Measurements from ENCODE around the gene ERBIN. TPM values are rescaled to one million over a fixed set of nuclear protein-coding genes. Genes with fewer than 3 reads are reported as not detected.

The ERBIN gene
- total and polyA plus RNA-seq, 2 of the 13 experiments (the other 11 are each of a cell fraction or from before 2014, with no cell fraction given), result 14.4 to 41.7 TPM

GRCh38 chr5:66072031-66072430, 145.7 kb downstream of the ERBIN start (continued):
- TF ChIP-seq E2F2 (CRISPR knock-in tag; IDR thresholded peaks at IDR 0.05; ENCODE audit: borderline replicate concordance) (no peak), SAFB2 (CRISPR knock-in tag; IDR thresholded peaks at IDR 0.05; ENCODE audit: borderline replicate concordance, low read depth) (no peak), ZNF446 (CRISPR knock-in tag; IDR thresholded peaks at IDR 0.05) (no peak), TARDBP (CRISPR knock-in tag; IDR thresholded peaks at IDR 0.05) (no peak), ZNF20 (CRISPR knock-in tag; IDR thresholded peaks at IDR 0.05) (no peak), ZNF549 (CRISPR knock-in tag; IDR thresholded peaks at IDR 0.05) (no peak), TEAD2 (CRISPR knock-in tag; IDR thresholded peaks at IDR 0.05) (no peak), MTA1 (CRISPR knock-in tag; IDR thresholded peaks at IDR 0.05; ENCODE audit: borderline replicate concordance) (no peak), MAZ (IDR thresholded peaks at IDR 0.05; ENCODE audit: borderline replicate concordance, low read depth, low read length) (no peak), MAZ (CRISPR knock-in tag; IDR thresholded peaks at IDR 0.05; ENCODE audit: low read depth) (no peak), ZNF7 (CRISPR knock-in tag; IDR thresholded peaks at IDR 0.05) (no peak)

- ATAC-seq (no peak), DNase-seq (ENCODE audit: low spot score) (no peak), FAIRE-seq (no peak)
- intact Hi-C loops (cut with micrococcal nuclease; ENCODE audit: unreplicated experiment) (no loop called here), in situ Hi-C loops (cut with HindIII; ENCODE audit: extremely low pct_ligation_motif_present, low pct_unique_long_range_greater_than_20kb) (no loop called here)
- H2AFZ ChIP-seq (ENCODE audit: low read length), result no peak overlapping the region
- H3K79me2 ChIP-seq (ENCODE audit: insufficient read depth, low read length), result no peaks in the 10 kb centered on the region
- H3K4me2 ChIP-seq (ENCODE audit: low read depth, low read length), result no peak overlapping the region
- H3K4me1 ChIP-seq (ENCODE audit: insufficient read depth, low read length), result no peaks in the 10 kb centered on the region
- no peaks in the 10 kb centered on the region for H3K27me3 ChIP-seq (ENCODE audit: control insufficient read depth in 1 of 2, insufficient read depth in 2 of 2, low read length in 2 of 2)
- TF ChIP-seq ZNF276 (CRISPR knock-in tag; IDR thresholded peaks at IDR 0.05; ENCODE audit: low read depth), result no peak
- no peak for TF ChIP-seq ZBTB7A (CRISPR knock-in tag; IDR thresholded peaks at IDR 0.05)
- no peak for TF ChIP-seq ZBTB20 (CRISPR knock-in tag; IDR thresholded peaks at IDR 0.05; ENCODE audit: borderline replicate concordance, low read depth)
- no peak for TF ChIP-seq ELF1 (CRISPR knock-in tag; IDR thresholded peaks at IDR 0.05)
- TF ChIP-seq KAT8 (CRISPR knock-in tag; IDR thresholded peaks at IDR 0.05), result no peak
- TF ChIP-seq GABPB1 (CRISPR knock-in tag; IDR thresholded peaks at IDR 0.05), result no peak
- no peak for TF ChIP-seq SNRNP70 (IDR thresholded peaks at IDR 0.05; ENCODE audit: low read depth, low read length)
- no peak for TF ChIP-seq KAT2B (IDR thresholded peaks at IDR 0.05; ENCODE audit: borderline replicate concordance, low read depth, low read length)
- H3K27ac ChIP-seq (ENCODE audit: extremely low read length, insufficient read depth, low read length), result no peak overlapping the region
- ChIA-PET POLR2A (no interaction called here), CTCF (ENCODE audit: low intra/inter-chr PET ratio, low total read pairs) (no interaction called here)
- no peak overlapping the region for H3K9ac ChIP-seq (ENCODE audit: insufficient read depth, low read depth, low read length)
- H3K9me3 ChIP-seq (ENCODE audit: low read length), result no peaks in the 10 kb centered on the region
- no peaks in the 10 kb centered on the region for H4K20me1 ChIP-seq (ENCODE audit: insufficient read depth, low read length)
- no TSS peak for BruUV-seq (replicated peaks)
- H3K4me3 ChIP-seq (replicated peaks in 1 of 3; ENCODE audit: insufficient read depth in 1 of 3, low read depth in 2 of 3, low read length in 3 of 3), result no peak overlapping the region
- H3K36me3 ChIP-seq (replicated peaks in 1 of 2; ENCODE audit: control insufficient read depth in 1 of 2, insufficient read depth in 2 of 2, low read length in 2 of 2), result peaks cover 2 to 8% of the 10 kb centered on the region in 2 experiments; a peak in 3 of 5 replicates
These were observed 148.5 kb downstream of the ERBIN start for GRCh38 chr5:66074901-66075300.

All from HepG2 (cell line).